ENCODE data around the gene USF2. TPM values are rescaled to one million over a fixed set of nuclear protein-coding genes. Genes with fewer than 3 reads are reported as not detected.

The USF2 gene
- total RNA-seq, 1 donor from 2014 or later = 236 TPM

DNA sequence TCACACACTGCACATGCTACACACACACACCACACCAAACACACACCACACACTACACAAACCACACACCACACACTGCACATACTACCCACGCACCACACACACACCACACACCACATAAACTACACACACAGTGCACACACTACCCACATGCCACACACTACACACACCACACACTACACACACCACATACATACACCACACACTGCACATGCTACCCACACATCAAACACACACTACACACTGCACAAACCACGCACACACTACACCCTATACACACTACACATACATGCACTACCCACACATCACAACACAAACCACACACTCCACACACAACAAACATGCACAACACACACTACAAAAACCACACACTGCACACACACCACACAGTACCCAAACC is 29.2 kb downstream of the USF2 start:
- no peak for DNase-seq
- ChIA-PET POLR2A (no interaction called here), CTCF (no interaction called here)
- no peaks in the 10 kb centered on the region for H3K36me3 Mint-ChIP-seq (ENCODE audit: low read depth)
- intact Hi-C loops (cut with micrococcal nuclease) = loop anchor here (5.0 kb wide), 1 partner anchor 34 kb away; no protein-coding TSS in a partner anchor
- no peak overlapping the region for H3K4me3 Mint-ChIP-seq
- no peaks in the 10 kb centered on the region for H3K9me3 Mint-ChIP-seq
- no peak overlapping the region for H3K27ac Mint-ChIP-seq
- no peak for ATAC-seq (ENCODE audit: low read depth)
- no peaks in the 10 kb centered on the region for H3K27me3 Mint-ChIP-seq
- peaks cover 10% of the 10 kb centered on the region for H3K4me1 Mint-ChIP-seq
- TF ChIP-seq, protein P1, sequence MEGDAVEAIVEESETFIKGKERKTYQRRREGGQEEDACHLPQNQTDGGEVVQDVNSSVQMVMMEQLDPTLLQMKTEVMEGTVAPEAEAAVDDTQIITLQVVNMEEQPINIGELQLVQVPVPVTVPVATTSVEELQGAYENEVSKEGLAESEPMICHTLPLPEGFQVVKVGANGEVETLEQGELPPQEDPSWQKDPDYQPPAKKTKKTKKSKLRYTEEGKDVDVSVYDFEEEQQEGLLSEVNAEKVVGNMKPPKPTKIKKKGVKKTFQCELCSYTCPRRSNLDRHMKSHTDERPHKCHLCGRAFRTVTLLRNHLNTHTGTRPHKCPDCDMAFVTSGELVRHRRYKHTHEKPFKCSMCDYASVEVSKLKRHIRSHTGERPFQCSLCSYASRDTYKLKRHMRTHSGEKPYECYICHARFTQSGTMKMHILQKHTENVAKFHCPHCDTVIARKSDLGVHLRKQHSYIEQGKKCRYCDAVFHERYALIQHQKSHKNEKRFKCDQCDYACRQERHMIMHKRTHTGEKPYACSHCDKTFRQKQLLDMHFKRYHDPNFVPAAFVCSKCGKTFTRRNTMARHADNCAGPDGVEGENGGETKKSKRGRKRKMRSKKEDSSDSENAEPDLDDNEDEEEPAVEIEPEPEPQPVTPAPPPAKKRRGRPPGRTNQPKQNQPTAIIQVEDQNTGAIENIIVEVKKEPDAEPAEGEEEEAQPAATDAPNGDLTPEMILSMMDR (IDR thresholded peaks at IDR 0.05) = no peak

DNA sequence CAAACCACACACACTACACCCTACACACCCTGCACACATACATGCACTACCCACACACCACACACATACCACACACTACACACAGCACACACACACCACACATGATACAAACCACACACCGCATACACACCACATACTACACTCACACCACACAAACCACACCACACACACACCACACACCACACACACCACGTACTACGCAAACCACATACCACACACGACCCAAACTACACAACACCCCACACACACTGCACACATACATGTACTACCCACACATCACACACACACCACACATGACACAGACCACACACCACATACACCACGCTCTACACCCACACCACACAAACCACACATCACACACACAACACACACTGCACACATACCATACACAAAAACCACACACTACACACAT is 29.8 kb downstream of the USF2 start:
- ATAC-seq (ENCODE audit: low read depth) (no peak), DNase-seq (no peak)
- ChIA-PET CTCF (no interaction called here), POLR2A (no interaction called here)
- H3K27me3 Mint-ChIP-seq = no peaks in the 10 kb centered on the region
- peaks cover 9% of the 10 kb centered on the region for H3K4me1 Mint-ChIP-seq
- no peaks in the 10 kb centered on the region for H3K36me3 Mint-ChIP-seq (ENCODE audit: low read depth)
- intact Hi-C loops (cut with micrococcal nuclease) = loop anchor here (5.0 kb wide), 1 partner anchor 34 kb away; no protein-coding TSS in a partner anchor
- no peaks in the 10 kb centered on the region for H3K9me3 Mint-ChIP-seq
- no peak overlapping the region for H3K4me3 Mint-ChIP-seq
- TF ChIP-seq, protein P1 (IDR thresholded peaks at IDR 0.05) = no peak
- H3K27ac Mint-ChIP-seq = no peak overlapping the region

DNA sequence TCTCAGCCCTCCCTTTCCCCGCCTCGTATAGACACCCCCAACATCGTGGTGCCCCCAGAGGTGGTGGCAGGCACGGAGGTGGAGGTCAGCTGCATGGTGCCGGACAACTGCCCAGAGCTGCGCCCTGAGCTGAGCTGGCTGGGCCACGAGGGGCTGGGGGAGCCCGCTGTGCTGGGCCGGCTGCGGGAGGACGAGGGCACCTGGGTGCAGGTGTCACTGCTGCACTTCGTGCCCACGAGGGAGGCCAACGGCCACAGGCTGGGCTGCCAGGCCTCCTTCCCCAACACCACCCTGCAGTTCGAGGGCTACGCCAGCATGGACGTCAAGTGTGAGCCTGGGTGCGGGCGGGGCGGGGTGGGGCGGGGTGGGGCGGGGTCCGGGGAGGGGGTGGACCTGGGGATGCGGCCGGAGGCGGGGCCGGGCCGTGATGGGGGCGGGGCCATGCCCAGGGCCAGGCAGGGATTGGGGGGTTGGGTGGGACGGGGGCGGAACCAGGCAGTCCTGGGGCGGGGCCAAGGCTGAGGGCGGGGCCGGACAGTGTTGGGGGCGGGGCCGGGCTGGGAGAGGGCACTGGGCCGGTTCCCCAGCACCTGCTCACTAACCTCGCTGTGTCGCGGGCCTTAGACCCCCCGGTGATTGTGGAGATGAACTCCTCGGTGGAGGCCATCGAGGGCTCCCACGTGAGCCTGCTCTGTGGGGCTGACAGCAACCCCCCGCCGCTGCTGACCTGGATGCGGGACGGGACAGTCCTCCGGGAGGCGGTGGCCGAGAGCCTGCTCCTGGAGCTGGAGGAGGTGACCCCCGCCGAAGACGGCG is 31.0 kb downstream of the USF2 start:
- POLR2A ChIA-PET = no interaction called here
- Mint-ChIP-seq H3K27me3 (no peaks in the 10 kb centered on the region), H3K4me1 (peaks cover 14% of the 10 kb centered on the region), H3K36me3 (ENCODE audit: low read depth) (no peaks in the 10 kb centered on the region), H3K27ac (no peak overlapping the region), H3K4me3 (no peak overlapping the region), H3K9me3 (no peaks in the 10 kb centered on the region)
- intact Hi-C loops (cut with micrococcal nuclease) = loop anchor here (5.0 kb wide), 1 partner anchor 33 kb away; no protein-coding TSS in a partner anchor
- TF ChIP-seq, protein P1 (IDR thresholded peaks at IDR 0.05) = no peak
- no peak for ATAC-seq (ENCODE audit: low read depth)
- CTCF ChIA-PET = no interaction called here
- DNase-seq = no peak

DNA sequence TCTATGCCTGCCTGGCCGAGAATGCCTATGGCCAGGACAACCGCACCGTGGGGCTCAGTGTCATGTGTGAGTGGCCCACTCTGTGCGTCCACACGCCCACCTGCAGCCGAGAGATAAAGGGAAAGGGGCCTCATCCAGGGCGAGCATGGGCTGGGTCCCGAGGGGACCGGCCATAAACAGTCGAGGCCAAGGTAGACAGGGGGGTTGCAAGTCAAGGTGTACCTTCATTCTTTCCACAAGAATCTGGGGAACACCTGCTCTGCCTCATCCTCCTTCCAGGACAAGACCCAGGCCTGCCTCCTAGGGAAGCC is 31.5 kb downstream of the USF2 start:
- TF ChIP-seq, protein P1 (IDR thresholded peaks at IDR 0.05) = no peak
- H3K4me1 Mint-ChIP-seq = peaks cover 11% of the 10 kb centered on the region
- POLR2A ChIA-PET = no interaction called here
- no peak for DNase-seq
- no peaks in the 10 kb centered on the region for H3K36me3 Mint-ChIP-seq (ENCODE audit: low read depth)
- ATAC-seq (ENCODE audit: low read depth) = no peak
- intact Hi-C loops (cut with micrococcal nuclease) = no loop called here
- H3K4me3 Mint-ChIP-seq = no peak overlapping the region
- H3K27me3 Mint-ChIP-seq = no peaks in the 10 kb centered on the region
- H3K9me3 Mint-ChIP-seq = no peaks in the 10 kb centered on the region
- no peak overlapping the region for H3K27ac Mint-ChIP-seq
- CTCF ChIA-PET = no interaction called here

DNA sequence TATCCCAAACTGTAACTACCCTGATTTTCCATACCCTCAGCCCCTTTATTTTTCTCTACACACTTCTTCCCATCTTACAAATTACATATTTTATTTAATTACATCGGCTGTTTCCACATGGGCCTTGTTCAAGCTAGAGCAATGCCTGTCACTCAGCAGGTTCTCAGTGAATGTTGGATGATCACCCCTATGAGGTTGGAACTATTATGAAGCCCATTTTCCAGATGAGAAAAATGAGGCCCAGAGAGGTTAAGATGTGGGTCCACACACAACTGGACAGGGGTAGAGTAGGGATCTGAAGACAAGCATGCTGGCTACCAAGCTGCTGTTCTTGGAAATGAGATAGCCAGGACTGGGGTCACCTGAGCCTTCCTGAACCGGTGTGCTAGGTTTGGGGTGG is 33.2 kb downstream of the USF2 start:
- Mint-ChIP-seq H3K27me3 (no peaks in the 10 kb centered on the region), H3K36me3 (ENCODE audit: low read depth) (no peaks in the 10 kb centered on the region), H3K4me1 (peaks cover 22% of the 10 kb centered on the region), H3K9me3 (no peaks in the 10 kb centered on the region), H3K27ac (no peak overlapping the region), H3K4me3 (no peak overlapping the region)
- ATAC-seq (ENCODE audit: low read depth) (no peak), DNase-seq (no peak)
- intact Hi-C loops (cut with micrococcal nuclease) = no loop called here
- ChIA-PET POLR2A (interaction anchor here (0.7 kb wide), 2 partner anchors 14 to 30 kb away, joined by 8 read pairs; no protein-coding TSS in a partner anchor), CTCF (no interaction called here)
- TF ChIP-seq, protein P1 (IDR thresholded peaks at IDR 0.05) = no peak

Measured in activated B cell treated with CpG ODN at 0.5 μM for 24 hours (primary cell).